B cell (primary cell): ENCODE data around the gene ZBTB3. TPM values are rescaled to one million over a fixed set of nuclear protein-coding genes. Genes with fewer than 3 reads are reported as not detected.

ENCODE experiments used
- ATAC-seq: fragments of 200-7000 bp; cut with Tn5 transposase; one replicate; pipeline ENCODE4 v1.10.0; 2021; ENCODE audit warnings: low read depth, mild to moderate bottlenecking, moderate number of reproducible peaks, moderate library complexity
- CTCF ChIA-PET: fragments of 350-600 bp; sonication (Branson Sonifier 250); formaldehyde crosslinking; loops from one replicate; lab custom pipeline; 2021; ENCODE audit warnings: antibody characterized with exemption, inconsistent platforms; lab: Charles Lee
- POLR2A ChIA-PET: fragments of 350-600 bp; sonication (Branson Sonifier 250); formaldehyde crosslinking; loops from one replicate; lab custom pipeline; 2021; ENCODE audit warnings: antibody characterized with exemption; lab: Charles Lee
- DNase-seq: peaks from one replicate; pipeline ENCODE4 v3.0.0; 2013
- H2AFZ ChIP-seq: 2 replicates; pipeline ENCODE4 v1.6.1; 2012; ENCODE audit warnings: mild to moderate bottlenecking, low read depth, low read length; ENCODE audit not compliant: insufficient read depth, poor library complexity, severe bottlenecking
- H3K27ac ChIP-seq, 2 donors: 1 replicate in 1 of 2; 2 replicates in 1 of 2; pipeline ENCODE4 v1.5.1; 2012 to 2013; ENCODE audit warnings: low read length in 2 of 2, mild to moderate bottlenecking in 2 of 2, moderate library complexity in 1 of 2
- H3K27me3 ChIP-seq, 4 experiments: fragments of 200-600 bp in 1 of 4; sonication (generic) in 1 of 4; replicated peaks in 1 of 4; 1 replicate in 2 of 4; 2 replicates in 2 of 4; pipeline versions ENCODE4 v1.6.1 to v1.7.0; 2013 to 2016; ENCODE audit warnings: low read length in 3 of 4, mild to moderate bottlenecking in 2 of 4, mixed read lengths in 1 of 4, moderate library complexity in 1 of 4; ENCODE audit not compliant: insufficient read depth in 4 of 4, control insufficient read depth in 3 of 4; ENCODE audit errors: control extremely low read depth in 1 of 4
- H3K36me3 ChIP-seq, 2 experiments: replicated peaks in 1 of 2; 1 replicate in 1 of 2; 2 replicates in 1 of 2; pipeline versions ENCODE4 v1.6.1 to v1.7.1; 2013; ENCODE audit warnings: low read length in 1 of 2; ENCODE audit not compliant: insufficient read depth in 2 of 2, control insufficient read depth in 1 of 2; ENCODE audit errors: control extremely low read depth in 1 of 2, extremely low read depth in 1 of 2
- H3K4me1 ChIP-seq, 2 donors: fragments of 200-600 bp in 1 of 2; sonication (generic) in 1 of 2; 1 replicate in 1 of 2; 2 replicates in 1 of 2; pipeline versions ENCODE4 v1.5.1 to v1.6.1; 2013 to 2017; ENCODE audit warnings: low read length in 2 of 2; ENCODE audit not compliant: control insufficient read depth in 2 of 2, insufficient read depth in 2 of 2
- H3K4me2 ChIP-seq: replicated peaks from 2 replicates; pipeline ENCODE3; 2012; ENCODE audit warnings: mild to moderate bottlenecking, low read depth, low read length; ENCODE audit not compliant: poor library complexity, severe bottlenecking
- H3K4me3 ChIP-seq, 5 experiments: fragments of 200-600 bp in 1 of 5; sonication (generic) in 1 of 5; 1 replicate in 3 of 5; 2 replicates in 2 of 5; pipeline versions ENCODE4 v1.5.1 to v1.7.0; 2011 to 2016; ENCODE audit warnings: low read length in 4 of 5, mild to moderate bottlenecking in 4 of 5, low read depth in 2 of 5, control low read depth in 1 of 5, moderate library complexity in 1 of 5; ENCODE audit not compliant: insufficient read depth in 1 of 5; ENCODE audit errors: control extremely low read depth in 1 of 5, extremely low read depth in 1 of 5
- H3K79me2 ChIP-seq: fragments of 200-600 bp; sonication (generic); one replicate; pipeline ENCODE4 v1.6.0; 2016; ENCODE audit warnings: low read length; ENCODE audit not compliant: control insufficient read depth, insufficient read depth
- H3K9ac ChIP-seq: fragments of 200-600 bp; sonication (generic); 2 replicates; pipeline ENCODE4 v1.6.1; 2017; ENCODE audit warnings: mild to moderate bottlenecking, low read length, moderate library complexity
- H3K9me3 ChIP-seq, 3 donors: one replicate each; pipeline versions ENCODE4 v1.6.1 to v1.7.1; 2013; ENCODE audit warnings: low read length in 2 of 3; ENCODE audit not compliant: control insufficient read depth in 2 of 3, insufficient read depth in 1 of 3; ENCODE audit errors: control extremely low read depth in 1 of 3
- H4K20me1 ChIP-seq: 2 replicates; pipeline ENCODE4 v1.6.0; 2012; ENCODE audit warnings: mild to moderate bottlenecking, low read length; ENCODE audit not compliant: insufficient read depth, control insufficient read depth, poor library complexity, severe bottlenecking
- H3K27ac Mint-ChIP-seq: one replicate; pipeline ENCODE4 v1.8.0; 2021; ENCODE audit warnings: mixed read lengths
- H3K27me3 Mint-ChIP-seq: one replicate; pipeline ENCODE4 v1.8.0; 2021; ENCODE audit warnings: mixed read lengths
- H3K4me1 Mint-ChIP-seq: one replicate; pipeline ENCODE4 v1.8.0; 2021; ENCODE audit warnings: mixed read lengths
- H3K4me3 Mint-ChIP-seq: one replicate; pipeline ENCODE4 v1.8.0; 2021; ENCODE audit warnings: mixed read lengths
- H3K9me3 Mint-ChIP-seq: one replicate; pipeline ENCODE4 v1.8.0; 2022; ENCODE audit warnings: mixed read lengths; ENCODE audit not compliant: insufficient read depth
- EZH2 ChIP-seq: IDR thresholded peaks from 2 replicates; pipeline ENCODE4 v1.6.1; 2012; ENCODE audit warnings: borderline replicate concordance, low read depth, mild to moderate bottlenecking, moderate library complexity, low read length; ENCODE audit not compliant: insufficient read depth, poor library complexity, severe bottlenecking
- WGBS: methylation state at CpG from one replicate; pipeline ENCODE4 v1.1.5; 2013; ENCODE audit warnings: missing lambda C conversion rate; ENCODE audit not compliant: insufficient coverage; 5-methylcytosine and 5-hydroxymethylcytosine counted together
- intact Hi-C: fragments of 100-400 bp; cut with micrococcal nuclease; formaldehyde crosslinking; loops from one replicate; pipeline ENCODE4 v1.10.0; 2022
- polyA plus RNA-seq: library from polyadenylated mRNA; depleted of rRNA; stranded (reverse); fragments of >200 nt; gene quantifications from 2 replicates; pipeline ENCODE4 v1.2.3, GENCODE V29; 2012
- total RNA-seq, 2 donors: library from RNA; stranded (reverse); fragments of 120-200 nt in 1 of 2; gene quantifications; 1 replicate in 1 of 2; 2 replicates in 1 of 2; pipeline versions ENCODE4 v1.2.3 to v1.2.4, GENCODE V29; 2013 to 2022
- TF ChIP-seq, protein P1 (sequence below): fragments of 200-600 bp; IDR thresholded peaks from one replicate; pipeline ENCODE4 v1.8.0; 2022; ENCODE audit warnings: antibody characterized with exemption, mild to moderate bottlenecking

ZBTB3 gene
- total and polyA plus RNA-seq, 2 donors (not counting 1 experiment from before 2014, with no cell fraction given), result 8.7 to 22.0 TPM

DNA sequence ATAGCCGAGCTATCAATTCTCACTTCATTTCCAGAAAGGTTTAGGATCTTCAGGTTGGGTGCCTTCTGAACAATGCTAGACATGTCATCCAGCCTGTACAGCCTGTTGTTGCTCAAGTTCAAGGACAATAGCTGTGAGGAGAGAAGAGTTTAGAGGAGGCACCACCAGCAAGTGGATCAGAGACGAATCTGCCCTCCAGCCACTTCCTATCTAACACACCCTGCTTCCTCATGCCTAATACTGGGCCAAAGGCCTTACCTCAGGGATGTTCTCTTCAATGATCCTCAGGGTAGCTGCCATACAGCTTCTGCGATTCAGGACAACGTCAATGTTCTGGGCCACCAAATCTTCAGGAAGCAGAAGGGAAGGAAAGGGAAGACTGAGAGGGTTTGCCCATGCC is 47.1 kb upstream of the ZBTB3 start:
- no peaks in the 10 kb centered on the region for H3K27me3 Mint-ChIP-seq
- intact Hi-C loops, result no loop called here
- H3K4me3 Mint-ChIP-seq, result no peak overlapping the region
- Histone ChIP-seq H3K4me1 (peaks cover 11 to 19% of the 10 kb centered on the region in 2 donors), H3K4me3 (no peak overlapping the region), H3K27ac (no peak overlapping the region), H3K9ac (no peak overlapping the region), H3K4me2 (no peak overlapping the region), H3K9me3 (no peaks in the 10 kb centered on the region), H4K20me1 (peaks cover 13% of the 10 kb centered on the region), H3K27me3 (no peaks in the 10 kb centered on the region), H2AFZ (no peak overlapping the region), H3K36me3 (peaks cover 22 to 73% of the 10 kb centered on the region in 2 experiments), H3K79me2 (peaks cover 72% of the 10 kb centered on the region)
- TF ChIP-seq, protein P1, sequence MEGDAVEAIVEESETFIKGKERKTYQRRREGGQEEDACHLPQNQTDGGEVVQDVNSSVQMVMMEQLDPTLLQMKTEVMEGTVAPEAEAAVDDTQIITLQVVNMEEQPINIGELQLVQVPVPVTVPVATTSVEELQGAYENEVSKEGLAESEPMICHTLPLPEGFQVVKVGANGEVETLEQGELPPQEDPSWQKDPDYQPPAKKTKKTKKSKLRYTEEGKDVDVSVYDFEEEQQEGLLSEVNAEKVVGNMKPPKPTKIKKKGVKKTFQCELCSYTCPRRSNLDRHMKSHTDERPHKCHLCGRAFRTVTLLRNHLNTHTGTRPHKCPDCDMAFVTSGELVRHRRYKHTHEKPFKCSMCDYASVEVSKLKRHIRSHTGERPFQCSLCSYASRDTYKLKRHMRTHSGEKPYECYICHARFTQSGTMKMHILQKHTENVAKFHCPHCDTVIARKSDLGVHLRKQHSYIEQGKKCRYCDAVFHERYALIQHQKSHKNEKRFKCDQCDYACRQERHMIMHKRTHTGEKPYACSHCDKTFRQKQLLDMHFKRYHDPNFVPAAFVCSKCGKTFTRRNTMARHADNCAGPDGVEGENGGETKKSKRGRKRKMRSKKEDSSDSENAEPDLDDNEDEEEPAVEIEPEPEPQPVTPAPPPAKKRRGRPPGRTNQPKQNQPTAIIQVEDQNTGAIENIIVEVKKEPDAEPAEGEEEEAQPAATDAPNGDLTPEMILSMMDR, result no peak
- no peak for TF ChIP-seq EZH2
- H3K4me1 Mint-ChIP-seq, result peaks cover 25% of the 10 kb centered on the region
- DNase-seq (no peak), ATAC-seq (no peak)
- no peak overlapping the region for H3K27ac Mint-ChIP-seq
- 83% methylated on average over 2 of the region's 4 CpGs for WGBS
- POLR2A ChIA-PET, result interaction anchor here (0.5 to 1.9 kb wide), 3 partner anchors 13 to 56 kb away, joined by 4 to 5 read pairs (median 5); partner anchors contain the start of gene TMEM179B
- H3K9me3 Mint-ChIP-seq, result no peaks in the 10 kb centered on the region
- CTCF ChIA-PET, result interaction anchor here (0.6 to 1.3 kb wide), 2 partner anchors 11 to 1176 kb away, joined by 3 read pairs; no protein-coding TSS in a partner anchor

DNA sequence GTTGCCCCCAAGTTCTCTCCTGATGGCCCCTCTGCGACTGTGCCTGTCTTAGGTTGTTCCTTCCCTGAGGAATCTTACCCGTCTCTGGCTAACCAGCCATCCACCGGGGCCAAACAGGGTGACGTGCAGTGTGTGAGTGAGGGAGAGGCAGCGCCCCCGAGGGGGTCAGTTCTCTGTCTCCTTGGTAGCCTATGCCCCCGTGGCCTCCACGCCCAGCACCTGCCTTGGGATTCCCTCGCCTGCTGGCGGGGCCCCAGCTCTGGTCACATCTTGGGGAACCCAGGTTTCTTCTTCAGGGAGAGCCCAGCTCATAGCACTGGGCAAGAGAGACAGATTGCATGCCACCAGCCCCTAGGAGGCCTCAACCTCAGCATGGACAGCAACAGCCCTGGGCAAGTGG is 45.5 kb upstream of the ZBTB3 start:
- no peak overlapping the region for H3K4me3 Mint-ChIP-seq
- Histone ChIP-seq H3K4me1 (peaks cover 8 to 11% of the 10 kb centered on the region in 2 donors), H3K4me3 (no peak overlapping the region), H2AFZ (no peak overlapping the region), H3K9me3 (no peaks in the 10 kb centered on the region), H3K27me3 (no peaks in the 10 kb centered on the region), H3K4me2 (no peak overlapping the region), H4K20me1 (peaks cover 9% of the 10 kb centered on the region), H3K27ac (no peak overlapping the region), H3K79me2 (peaks cover 72% of the 10 kb centered on the region), H3K36me3 (peaks cover 22 to 88% of the 10 kb centered on the region in 2 experiments), H3K9ac (no peak overlapping the region)
- no peak overlapping the region for H3K27ac Mint-ChIP-seq
- no peaks in the 10 kb centered on the region for H3K9me3 Mint-ChIP-seq
- WGBS, result 95% methylated on average over 10 of the region's 10 CpGs
- ChIA-PET POLR2A (no interaction called here), CTCF (no interaction called here)
- no peak for ATAC-seq
- peaks cover 13% of the 10 kb centered on the region for H3K4me1 Mint-ChIP-seq
- H3K27me3 Mint-ChIP-seq, result no peaks in the 10 kb centered on the region
- TF ChIP-seq, protein P1, result no peak
- TF ChIP-seq EZH2, result no peak
- DNase-seq, result no peak
- intact Hi-C loops, result no loop called here
